NCI-H2196 treated with DMSO at 0.1 percent for 48 hours (cell line): ENCODE data around the gene DCST1.

Experiments used
- DNase-seq: peaks from one replicate; lab custom pipeline; 2025; ENCODE audit not compliant: unreplicated experiment; lab: John Stamatoyannopoulos, UW

Gene DCST1

DNA sequence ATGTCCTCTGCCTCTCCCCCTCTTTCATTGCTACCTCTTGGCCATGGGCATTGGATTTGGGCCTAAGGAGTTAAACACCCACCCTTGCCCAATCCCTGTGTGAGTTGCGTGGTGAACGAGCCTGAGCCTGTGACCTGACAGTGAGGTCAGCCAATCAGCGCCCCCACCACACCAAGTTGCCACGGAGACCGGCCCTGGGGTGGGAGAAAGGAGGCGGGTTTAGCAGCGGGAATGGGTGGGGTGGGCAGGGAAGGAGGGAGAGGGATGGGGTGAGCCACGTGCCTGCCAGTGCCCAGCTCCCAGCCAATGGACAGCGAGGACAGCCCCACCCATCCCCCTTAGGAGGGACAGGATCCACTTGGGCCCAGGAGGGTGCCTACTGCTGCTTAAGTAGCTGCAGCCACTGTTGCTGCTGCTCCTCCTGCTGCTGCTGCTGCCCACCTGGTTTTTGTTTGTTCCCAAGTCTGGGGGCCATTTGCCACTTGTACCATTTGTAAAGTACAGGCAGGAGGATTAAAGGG lies 21.5 kb upstream of the DCST1 start:
- DNase-seq: peak; percentile 85

DNA sequence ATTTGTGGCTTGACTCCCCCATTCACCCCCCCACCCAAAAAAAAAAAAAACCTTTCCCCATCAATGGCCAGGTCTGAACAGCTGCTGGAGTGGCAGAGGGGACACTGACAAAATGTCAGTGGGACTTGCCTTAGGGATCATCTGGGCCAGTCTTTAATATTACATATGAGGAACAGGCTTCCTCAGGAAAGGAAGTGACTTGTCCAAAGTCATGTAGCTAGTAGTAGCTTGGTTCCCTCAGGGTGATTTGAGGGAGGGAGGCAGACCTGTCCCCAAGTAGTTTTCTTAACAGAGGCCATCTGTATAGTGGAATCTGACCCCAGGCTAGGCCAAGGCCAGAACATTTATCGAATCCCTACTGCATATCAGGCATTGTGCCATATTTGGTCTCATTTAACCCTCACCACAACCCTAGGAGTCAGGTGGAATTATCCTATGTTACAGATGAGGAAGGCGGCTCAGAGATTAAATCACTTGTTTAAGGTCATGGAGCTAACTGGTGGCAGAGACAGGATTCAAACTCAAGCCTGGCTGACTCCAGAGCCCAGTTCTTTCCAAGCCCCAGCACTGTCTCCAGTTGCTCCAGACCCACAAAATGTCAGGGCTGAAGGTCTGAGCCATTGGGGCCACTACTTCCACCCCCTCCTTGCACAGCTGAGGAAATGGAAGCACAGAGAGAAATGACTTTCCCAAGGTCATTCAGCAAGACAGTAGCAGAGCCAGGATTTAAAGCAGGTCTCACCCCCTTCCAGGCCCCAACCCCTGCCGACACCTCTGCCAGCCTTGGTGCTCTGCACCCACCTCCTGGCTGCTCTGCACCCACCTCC lies 20.6 kb upstream of the DCST1 start:
- no peak for DNase-seq

DNA sequence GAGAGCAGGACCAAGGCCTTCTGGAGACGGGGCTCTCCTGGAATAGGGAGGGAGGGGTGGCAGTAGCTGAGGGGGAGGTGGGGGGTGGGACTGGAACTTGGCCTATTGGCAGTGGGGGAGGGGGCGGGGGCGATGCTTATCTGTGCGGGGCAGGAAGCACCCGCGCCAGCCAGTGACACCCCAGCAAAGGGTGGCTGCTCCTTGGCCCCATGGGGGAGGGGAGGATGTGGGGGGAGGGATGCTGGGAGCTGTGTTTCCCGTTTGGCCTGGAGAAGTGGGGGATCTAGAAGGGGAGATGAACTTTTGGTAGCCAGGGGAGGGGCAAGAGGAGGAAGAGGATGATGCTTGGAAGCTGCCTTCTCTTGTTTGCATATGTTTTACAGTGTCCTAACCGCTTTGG lies 20.0 kb upstream of the DCST1 start:
- no peak for DNase-seq

DNA sequence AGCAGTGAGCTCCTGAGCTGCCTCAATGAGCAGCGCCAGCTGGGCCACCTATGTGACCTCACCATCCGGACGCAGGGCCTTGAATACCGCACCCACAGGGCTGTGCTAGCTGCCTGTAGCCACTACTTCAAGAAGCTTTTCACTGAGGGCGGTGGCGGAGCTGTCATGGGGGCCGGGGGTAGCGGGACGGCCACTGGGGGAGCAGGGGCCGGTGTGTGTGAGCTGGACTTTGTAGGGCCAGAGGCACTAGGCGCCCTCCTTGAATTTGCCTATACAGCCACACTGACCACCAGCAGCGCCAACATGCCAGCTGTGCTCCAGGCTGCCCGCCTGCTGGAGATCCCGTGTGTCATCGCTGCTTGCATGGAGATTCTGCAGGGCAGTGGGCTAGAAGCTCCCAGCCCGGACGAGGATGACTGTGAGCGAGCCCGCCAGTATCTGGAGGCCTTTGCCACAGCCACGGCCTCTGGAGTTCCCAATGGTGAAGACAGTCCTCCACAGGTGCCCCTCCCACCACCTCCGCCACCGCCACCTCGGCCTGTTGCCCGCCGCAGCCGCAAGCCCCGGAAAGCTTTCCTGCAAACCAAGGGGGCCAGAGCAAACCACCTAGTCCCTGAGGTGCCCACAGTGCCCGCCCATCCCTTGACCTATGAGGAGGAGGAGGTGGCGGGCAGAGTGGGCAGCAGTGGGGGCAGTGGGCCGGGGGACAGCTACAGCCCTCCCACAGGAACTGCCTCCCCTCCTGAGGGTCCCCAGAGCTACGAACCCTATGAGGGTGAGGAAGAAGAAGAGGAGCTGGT lies 18.7 kb upstream of the DCST1 start:
- DNase-seq: no peak

DNA sequence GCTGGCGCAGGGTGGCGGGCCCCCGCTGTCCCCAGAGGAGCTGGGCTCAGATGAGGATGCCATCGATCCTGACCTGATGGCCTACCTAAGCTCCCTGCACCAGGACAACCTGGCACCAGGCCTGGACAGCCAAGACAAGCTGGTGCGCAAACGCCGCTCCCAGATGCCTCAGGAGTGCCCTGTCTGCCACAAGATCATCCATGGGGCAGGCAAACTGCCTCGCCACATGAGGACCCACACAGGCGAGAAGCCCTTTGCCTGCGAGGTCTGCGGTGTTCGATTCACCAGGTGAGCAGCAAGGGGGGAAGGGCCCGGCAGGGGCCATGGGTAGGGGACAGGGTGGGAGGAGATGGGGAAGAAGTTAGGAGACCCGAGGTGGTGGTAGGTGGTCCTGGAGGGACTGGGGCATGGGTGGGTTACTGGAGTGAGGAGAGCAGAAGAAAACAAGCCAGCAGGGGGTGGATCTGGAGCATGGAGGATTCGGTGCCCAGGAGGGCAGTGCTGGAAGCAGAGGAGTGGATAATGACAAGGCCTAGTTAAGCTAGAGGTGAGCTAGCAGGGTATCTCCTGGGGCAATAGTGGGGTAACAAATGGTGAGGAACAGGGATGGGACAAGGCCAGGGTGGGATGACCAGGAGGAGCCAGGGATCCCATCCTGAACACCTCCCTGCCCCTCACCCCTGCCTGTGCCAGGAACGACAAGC lies 17.9 kb upstream of the DCST1 start:
- no peak for DNase-seq

DNA sequence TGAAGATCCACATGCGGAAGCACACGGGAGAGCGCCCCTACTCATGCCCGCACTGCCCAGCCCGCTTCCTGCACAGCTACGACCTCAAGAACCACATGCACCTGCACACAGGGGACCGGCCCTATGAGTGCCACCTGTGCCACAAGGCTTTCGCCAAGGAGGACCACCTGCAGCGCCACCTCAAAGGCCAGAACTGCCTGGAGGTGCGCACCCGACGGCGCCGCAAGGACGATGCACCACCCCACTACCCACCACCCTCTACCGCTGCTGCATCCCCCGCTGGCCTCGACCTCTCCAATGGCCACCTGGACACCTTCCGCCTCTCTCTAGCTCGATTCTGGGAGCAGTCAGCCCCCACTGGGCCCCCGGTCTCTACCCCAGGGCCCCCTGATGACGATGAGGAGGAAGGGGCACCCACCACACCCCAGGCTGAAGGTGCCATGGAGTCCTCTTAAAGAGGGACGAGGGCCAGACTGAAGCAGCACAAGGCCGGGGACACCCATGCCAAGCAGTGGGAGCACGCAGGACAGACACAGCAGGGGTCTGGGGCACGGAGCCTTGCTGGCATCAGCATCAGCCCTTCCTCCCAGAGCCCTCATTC lies 17.3 kb upstream of the DCST1 start:
- no peak for DNase-seq

DNA sequence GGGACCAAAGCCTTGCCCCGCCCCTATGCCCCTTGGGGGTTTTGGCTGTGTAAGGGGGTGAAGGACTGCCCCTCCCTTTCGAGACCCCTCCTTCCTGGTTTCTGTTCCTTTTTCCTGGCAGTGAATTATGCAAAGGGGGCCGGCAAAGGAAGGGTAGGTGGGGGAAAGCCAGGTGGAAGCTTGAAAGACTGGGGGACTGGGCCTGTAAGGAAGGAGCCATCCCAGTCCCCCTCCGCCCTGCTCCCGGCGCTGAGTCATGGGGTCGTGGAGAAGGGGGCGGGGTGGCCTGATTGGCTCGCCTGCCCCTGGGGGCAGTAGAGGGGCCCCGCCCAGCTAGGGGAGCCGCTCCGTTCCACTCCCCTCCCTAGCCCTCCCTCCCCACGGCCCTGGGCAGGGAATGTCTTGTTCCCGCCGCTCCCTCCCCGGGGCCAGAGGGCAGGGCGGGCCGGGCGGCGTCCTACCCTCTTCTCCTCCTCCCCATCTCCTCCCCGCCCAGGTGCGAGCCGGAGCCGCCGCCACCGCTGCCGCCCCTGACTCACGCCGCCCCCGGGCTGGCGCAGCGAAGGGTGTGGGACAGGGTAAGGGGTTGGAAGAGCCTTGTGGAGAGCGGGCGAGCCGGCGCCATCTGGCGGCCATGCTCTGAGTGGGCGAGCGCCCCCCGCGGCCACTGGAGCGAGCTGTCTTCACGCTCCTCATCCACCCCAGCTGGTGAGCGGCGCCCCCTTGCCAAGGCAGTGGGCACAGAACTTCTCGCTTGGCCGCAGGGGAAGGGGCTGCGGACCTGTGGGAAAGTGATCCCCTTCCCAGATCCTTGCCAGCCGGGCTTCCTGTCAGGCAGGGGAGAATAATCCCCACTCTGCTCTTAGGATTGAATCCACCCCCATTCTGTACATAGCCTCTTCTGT lies 16.3 kb upstream of the DCST1 start:
- peak; percentile 53 for DNase-seq

DNA sequence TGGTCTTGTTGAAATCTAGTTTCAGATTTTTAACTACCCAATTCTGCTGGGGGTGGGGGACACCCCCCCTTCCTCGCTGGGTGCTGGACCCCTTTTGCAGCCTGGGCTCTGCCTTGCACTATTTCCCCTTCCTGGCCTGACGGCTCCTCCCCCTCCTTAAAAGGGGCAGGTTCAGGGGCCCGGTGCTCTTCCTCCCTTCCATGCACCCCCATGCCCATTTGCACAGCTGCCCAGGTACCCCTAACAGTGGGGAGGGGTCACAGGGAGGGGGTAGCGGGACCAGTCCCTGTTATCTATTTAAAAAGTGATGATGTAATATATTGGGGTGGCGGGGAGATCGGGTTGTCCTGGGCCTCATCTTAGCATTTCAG lies 15.7 kb upstream of the DCST1 start:
- DNase-seq: no peak

DNA sequence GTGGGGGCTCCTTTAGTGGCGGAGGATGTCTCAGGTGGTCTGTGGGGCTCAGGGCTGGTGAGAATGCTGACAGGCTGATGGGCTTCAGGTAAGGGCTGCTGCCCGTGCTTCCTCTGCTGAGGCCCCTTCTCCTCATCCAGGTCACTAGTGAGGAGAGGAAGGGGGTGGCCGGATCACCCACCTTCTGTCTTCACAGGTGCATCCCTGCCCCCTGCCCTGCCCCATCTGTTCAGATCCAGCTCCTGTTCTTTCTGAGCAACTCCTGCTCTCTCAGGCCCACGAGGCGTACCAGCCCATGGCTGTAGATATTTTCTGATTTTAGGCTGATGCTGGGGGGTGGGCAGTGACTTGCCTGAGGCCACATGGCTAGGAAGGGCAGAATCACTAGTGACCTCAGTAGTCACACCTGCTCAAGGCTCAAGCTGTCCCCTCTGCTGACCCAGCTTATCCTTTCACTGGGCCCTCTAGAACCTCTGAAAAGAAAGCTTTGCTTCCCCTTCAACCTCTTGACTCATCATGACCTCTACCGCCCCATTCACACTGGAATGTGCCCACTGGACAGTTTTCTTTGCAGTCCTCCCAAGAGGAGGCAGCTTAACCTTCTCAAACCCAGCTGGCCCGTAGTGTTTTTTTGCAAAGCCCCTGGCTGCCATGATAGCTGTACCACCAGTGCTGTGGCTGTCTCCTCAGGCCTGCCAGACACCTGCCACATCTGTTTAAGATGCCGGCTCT lies 14.8 kb upstream of the DCST1 start:
- DNase-seq: no peak

DNA sequence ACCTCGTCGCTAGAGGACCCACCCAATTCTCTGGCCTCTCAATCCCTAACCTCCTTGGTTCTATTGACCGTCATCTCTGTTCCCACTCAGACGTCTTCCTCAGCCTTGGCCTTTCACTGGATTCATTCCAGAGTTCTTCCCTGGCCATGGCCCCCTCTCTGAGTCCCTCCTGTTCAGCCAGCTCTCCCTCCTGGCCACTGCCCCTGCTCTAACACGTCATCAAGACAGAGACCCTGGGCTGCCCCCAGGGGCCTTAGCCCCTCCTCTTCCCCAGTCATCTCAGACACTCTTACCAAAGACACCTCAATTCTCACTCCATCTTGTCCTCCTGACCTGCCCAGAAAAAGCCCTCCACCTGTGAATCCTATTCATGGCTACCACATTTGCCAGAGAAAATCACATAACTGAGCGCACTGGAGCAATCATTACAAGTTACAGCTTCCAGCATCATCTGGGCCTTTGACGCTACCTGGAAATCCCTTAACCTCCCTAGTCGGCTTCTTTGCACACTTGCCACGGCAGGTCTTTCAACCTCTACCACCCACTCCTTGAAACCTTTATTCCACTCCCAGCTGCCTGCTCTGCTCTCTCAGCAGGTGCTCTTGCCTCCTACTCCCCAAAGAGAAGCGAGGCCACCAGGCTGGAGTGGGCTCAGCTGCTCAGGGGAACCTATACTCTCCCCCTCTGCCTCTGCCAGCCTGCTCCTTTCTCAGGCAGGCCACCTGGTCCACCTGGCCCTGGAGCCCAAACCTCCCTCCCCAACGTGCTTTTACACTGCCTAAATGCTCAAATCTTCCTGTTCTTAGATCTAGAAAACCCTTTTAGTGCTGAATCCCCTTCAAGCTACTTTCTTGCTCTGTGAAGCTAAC lies 14.0 kb upstream of the DCST1 start:
- DNase-seq: no peak

DNA sequence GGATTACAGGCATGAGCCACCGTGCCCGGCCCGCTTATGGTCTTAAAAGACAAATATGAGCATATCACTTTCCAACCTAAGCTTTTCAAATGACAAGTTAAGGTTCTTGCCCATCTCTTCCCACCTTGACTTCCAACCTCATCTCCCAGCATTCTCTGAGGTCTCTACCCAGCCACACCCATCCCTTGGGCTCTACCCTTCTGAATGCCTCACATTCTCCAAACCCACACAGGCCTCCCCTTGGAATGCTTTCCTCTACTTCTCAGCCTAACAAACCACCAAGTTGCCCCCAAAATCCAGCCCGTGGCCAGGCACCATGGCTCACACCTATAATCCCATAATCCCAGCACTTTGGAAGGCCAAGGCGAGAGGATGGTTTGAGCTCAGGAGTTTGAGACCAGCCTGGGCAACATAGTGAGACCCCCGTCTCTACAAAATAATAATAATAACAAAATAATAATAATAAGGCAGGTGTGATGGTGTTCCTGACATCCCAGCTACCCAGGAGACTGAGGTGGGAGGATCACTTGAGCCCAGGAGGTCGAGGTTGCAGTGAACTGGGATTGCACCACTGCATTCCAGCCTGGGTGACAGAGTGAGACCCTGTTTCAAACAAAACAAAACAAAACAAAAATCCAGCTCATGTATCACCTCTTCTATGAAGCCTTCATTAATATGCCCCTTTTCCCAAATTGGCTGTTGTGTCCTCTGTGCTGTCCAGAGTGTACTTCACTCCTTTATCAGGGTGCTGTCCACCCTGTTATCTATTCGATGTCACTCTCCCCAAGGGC lies 11.3 kb upstream of the DCST1 start:
- no peak for DNase-seq

DNA sequence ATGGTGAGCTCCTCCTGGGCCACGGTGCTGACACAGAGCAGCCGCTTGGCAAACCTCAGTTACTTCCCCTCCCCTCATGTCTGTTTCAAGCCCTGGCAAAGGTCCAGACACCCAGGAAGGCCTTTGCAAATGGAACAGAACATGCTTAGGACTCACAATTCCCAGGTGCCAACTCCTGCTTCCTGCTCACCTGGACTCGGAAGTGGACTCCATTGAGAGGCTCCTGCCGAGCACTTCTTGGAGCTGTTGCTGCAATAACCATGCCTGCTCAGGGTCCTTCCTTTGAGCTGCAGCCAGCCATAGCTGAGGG lies 10.7 kb upstream of the DCST1 start:
- DNase-seq: no peak

DNA sequence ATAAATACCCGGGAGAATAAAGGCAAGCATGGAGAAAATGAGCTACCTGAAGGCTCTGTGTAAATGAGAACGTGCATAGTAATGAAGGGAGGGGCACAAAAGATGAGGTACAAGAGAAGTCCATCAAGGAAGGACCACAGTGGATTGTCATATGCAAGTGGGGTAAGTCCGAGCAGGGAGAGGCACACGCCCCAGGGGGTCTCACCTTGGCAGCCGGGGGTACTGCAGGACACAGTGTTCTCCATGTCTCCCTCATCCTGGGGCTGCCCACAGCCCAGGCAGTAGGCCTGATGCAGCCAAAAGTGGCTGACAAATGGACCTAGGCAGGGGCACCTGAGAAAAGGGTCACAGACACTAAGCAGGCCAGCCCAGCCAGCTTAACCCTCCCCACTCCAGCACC lies 10.0 kb upstream of the DCST1 start:
- DNase-seq: no peak

DNA sequence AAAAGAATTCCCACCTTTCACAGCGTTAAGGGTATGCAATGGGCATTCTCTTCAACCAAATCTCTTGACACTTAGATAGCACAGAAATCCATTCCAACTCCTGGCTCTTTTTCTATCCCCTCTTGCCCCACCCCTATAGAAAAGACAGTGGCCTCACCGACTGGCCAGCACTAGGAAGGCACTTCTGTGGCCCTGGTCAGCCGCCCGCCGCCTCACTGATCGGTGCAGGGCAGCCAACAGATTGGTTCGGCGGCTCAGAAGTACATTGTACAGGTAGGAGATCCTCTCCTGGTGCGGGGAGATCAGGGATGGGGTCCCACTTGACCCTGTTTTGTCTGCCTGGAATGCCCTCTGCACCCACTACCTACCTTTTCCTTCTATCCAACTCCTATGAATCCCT lies 9.3 kb upstream of the DCST1 start:
- no peak for DNase-seq

DNA sequence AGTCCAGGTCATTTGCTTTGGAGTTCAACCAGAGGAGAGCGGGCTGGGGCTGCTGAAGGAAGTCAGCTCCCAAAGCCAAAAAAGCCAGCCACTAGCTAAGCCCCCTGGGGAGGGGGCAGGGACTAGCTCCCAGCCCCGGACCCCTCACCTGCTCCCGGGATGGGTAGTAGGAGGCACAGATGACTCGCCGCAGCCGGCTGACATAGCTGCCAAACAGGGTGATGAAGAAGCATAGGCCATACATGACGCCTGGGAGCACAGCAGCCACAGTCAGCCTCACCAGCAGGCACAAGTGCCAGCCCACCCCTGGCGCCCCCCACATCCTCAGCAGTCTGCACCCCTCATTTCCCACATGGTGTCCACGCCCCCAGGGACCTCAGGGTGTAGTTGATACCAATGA lies 7.5 kb upstream of the DCST1 start:
- DNase-seq: no peak

DNA sequence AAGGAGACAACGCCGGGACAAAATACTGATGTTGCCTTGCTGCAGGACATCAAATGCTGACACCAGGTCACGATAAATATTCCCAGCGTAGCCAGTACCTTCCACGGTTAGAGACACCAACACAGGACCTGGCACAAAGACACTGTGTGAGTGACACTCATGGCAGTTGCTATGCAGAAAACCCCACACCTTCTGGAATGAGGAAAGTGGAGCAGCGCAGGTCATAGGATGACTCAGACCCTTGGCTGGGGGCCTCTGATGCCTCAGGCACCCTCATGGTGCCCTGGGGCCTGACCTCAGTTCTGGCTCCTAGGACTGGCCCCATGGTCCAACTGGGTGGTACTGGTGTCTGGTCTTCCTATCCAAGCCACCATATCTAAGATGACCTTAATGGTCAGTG lies 7.0 kb upstream of the DCST1 start:
- no peak for DNase-seq

DNA sequence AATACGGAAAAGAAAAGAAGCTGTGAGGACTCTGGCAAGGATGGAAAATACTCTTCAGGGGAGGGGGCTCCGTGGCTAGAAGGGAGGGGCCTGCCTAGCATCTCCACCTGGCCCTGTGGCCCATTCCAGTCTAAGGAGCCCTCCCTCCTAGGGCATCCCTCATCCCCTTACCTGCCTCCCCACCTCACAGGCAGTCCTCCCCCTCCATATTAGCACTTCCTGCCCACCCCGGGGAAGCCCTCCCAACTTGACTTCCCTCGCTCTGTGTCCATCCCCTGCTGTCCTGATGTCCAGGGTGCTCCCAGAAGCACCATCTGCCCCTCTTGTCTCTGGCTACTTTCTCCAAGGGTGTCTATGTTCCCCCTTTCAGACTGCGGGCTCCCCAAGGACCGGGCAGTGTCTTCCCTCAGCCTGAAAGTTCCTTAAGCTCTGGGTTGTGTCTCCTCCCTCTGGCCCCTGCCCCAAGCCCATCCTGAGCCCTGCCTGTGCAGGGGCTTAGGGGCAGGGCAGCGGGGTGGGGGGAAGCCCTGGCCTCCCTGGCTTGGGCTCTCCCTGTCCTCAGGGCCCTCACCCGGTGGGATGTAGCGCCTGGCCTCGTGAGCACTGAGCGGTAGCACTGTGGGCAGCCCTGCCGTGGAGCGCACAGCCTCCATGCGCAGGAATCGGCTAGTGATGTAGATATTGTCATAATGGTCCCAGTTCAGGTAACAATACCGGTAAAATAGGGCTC lies 3.9 kb upstream of the DCST1 start:
- DNase-seq: no peak
